DND-41 (cell line): ENCODE measurements around the gene C18orf54.
A peak's percentile ranks its signal among the peaks of the same experiment; 100 is the strongest.

Experiments
- ATAC-seq: fragments of 200-7000 bp; cut with Tn5 transposase; 3 replicates; pipeline ENCODE4 v1.9.1; 2021; ENCODE audit warnings: low read depth; ENCODE audit not compliant: insufficient read depth
- DNase-seq: peaks from one replicate; pipeline ENCODE4 v3.0.0-alpha.2; 2020
- H2AFZ ChIP-seq: 2 replicates; pipeline ENCODE4 v1.6.0; 2012; ENCODE audit warnings: low read depth, low read length
- H3K27ac ChIP-seq: 2 replicates; pipeline ENCODE4 v1.5.1; 2012; ENCODE audit warnings: low read length, inconsistent platforms
- H3K27me3 ChIP-seq: fragments of 200-600 bp; sonication (generic); 2 replicates; pipeline ENCODE4 v1.6.0; 2012; ENCODE audit warnings: low read length, mild to moderate bottlenecking, inconsistent platforms; ENCODE audit not compliant: insufficient read depth, poor library complexity
- H3K36me3 ChIP-seq: 2 replicates; pipeline ENCODE4 v1.5.1; 2012; ENCODE audit warnings: low read length, inconsistent platforms; ENCODE audit not compliant: insufficient read depth
- H3K4me1 ChIP-seq: 2 replicates; pipeline ENCODE4 v1.5.1; 2012; ENCODE audit warnings: mild to moderate bottlenecking, low read length; ENCODE audit not compliant: insufficient read depth
- H3K4me2 ChIP-seq: 2 replicates; pipeline ENCODE4 v1.6.0; 2012; ENCODE audit warnings: mild to moderate bottlenecking, moderate library complexity, low read length, inconsistent platforms; ENCODE audit not compliant: insufficient read depth
- H3K4me3 ChIP-seq, 2 experiments: fragments of 200-600 bp in 1 of 2; shearing (Covaris generic) in 1 of 2; 2 replicates each; pipeline ENCODE4 v1.5.1; 2012 to 2016; ENCODE audit warnings: inconsistent platforms in 2 of 2, low read length in 2 of 2, mild to moderate bottlenecking in 2 of 2, low read depth in 1 of 2, moderate library complexity in 1 of 2
- H3K79me2 ChIP-seq: 2 replicates; pipeline ENCODE4 v1.6.0; 2012; ENCODE audit warnings: low read length, inconsistent platforms; ENCODE audit not compliant: insufficient read depth
- H3K9ac ChIP-seq: 2 replicates; pipeline ENCODE4 v1.6.0; 2012; ENCODE audit warnings: low read depth, mild to moderate bottlenecking, inconsistent platforms, low read length, moderate library complexity
- H3K9me3 ChIP-seq: 2 replicates; pipeline ENCODE4 v1.5.1; 2012; ENCODE audit warnings: low read length, moderate library complexity, mild to moderate bottlenecking, inconsistent platforms; ENCODE audit not compliant: insufficient read depth, severe bottlenecking
- H4K20me1 ChIP-seq: 2 replicates; pipeline ENCODE4 v1.6.0; 2012; ENCODE audit warnings: low read length; ENCODE audit not compliant: insufficient read depth
- EZH2 ChIP-seq: IDR thresholded peaks from 3 replicates; pipeline ENCODE4 v1.6.1; 2012; ENCODE audit warnings: borderline replicate concordance, low read depth, mild to moderate bottlenecking, moderate library complexity, low read length, inconsistent platforms; ENCODE audit not compliant: severe bottlenecking
- TF ChIP-seq, protein P1 (sequence below): IDR thresholded peaks from 2 replicates; pipeline ENCODE4 v1.5.1; 2012; ENCODE audit warnings: borderline replicate concordance, low read length, moderate library complexity, mild to moderate bottlenecking; ENCODE audit not compliant: poor library complexity, severe bottlenecking; ENCODE audit errors: extremely low read depth

Gene C18orf54

DNA sequence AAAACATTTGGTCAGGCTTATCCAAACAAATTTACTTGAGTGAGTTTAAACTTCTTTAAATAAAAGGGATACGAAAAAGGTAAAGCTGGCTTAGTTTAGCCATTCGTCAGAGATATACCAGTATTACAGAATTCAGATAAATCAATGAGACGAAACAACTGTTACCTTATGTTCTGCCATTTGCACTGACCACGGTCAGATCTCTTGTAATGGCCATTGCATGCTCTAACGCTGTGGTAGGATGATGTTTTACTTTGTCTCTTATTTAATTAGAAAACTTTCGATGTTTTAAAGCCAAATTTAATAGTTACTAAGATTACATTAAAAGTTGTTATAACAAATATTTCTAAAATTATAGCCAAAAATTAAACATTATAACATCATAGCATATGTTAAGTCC lies 1.5 kb downstream of the C18orf54 start:
- H3K27me3 ChIP-seq: no peaks in the 10 kb centered on the region
- no peak for ATAC-seq
- peaks cover 27% of the 10 kb centered on the region for H3K79me2 ChIP-seq
- H3K9me3 ChIP-seq: no peaks in the 10 kb centered on the region
- no peaks in the 10 kb centered on the region for H4K20me1 ChIP-seq
- peaks cover 19% of the 10 kb centered on the region for H3K36me3 ChIP-seq
- H3K4me2 ChIP-seq: peak overlapping the region; percentile 87
- H3K9ac ChIP-seq: peak overlapping the region; percentile 84
- DNase-seq: no peak
- peak overlapping the region; percentile 94; the same call in 1 of the 2 replicates for H3K27ac ChIP-seq
- H3K4me1 ChIP-seq: peaks cover 27% of the 10 kb centered on the region
- H3K4me3 ChIP-seq: peak overlapping the region; percentile 67 to 80; a peak in 3 of 4 replicates
- no peak overlapping the region for H2AFZ ChIP-seq
- no peak for TF ChIP-seq EZH2
- TF ChIP-seq, protein P1, sequence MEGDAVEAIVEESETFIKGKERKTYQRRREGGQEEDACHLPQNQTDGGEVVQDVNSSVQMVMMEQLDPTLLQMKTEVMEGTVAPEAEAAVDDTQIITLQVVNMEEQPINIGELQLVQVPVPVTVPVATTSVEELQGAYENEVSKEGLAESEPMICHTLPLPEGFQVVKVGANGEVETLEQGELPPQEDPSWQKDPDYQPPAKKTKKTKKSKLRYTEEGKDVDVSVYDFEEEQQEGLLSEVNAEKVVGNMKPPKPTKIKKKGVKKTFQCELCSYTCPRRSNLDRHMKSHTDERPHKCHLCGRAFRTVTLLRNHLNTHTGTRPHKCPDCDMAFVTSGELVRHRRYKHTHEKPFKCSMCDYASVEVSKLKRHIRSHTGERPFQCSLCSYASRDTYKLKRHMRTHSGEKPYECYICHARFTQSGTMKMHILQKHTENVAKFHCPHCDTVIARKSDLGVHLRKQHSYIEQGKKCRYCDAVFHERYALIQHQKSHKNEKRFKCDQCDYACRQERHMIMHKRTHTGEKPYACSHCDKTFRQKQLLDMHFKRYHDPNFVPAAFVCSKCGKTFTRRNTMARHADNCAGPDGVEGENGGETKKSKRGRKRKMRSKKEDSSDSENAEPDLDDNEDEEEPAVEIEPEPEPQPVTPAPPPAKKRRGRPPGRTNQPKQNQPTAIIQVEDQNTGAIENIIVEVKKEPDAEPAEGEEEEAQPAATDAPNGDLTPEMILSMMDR: no peak

DNA sequence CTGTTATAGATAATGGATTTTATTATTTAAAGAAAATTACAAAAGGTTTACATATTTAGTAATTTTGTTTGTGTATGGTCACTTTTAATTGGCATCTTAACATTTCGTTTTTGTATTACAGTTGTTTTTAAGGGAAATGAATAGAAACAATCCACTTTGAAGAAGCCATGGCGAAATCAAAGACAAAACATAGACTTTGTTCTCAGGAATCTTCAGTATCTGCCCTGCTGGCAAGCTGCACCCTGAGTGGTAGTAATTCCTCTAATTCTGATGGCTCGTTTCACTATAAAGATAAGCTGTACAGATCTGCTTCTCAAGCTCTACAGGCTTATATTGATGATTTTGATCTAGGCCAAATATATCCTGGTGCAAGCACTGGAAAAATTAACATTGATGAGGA lies 2.7 kb downstream of the C18orf54 start:
- Histone ChIP-seq H3K27me3 (no peaks in the 10 kb centered on the region), H3K36me3 (peaks cover 26% of the 10 kb centered on the region), H3K79me2 (peaks cover 27% of the 10 kb centered on the region), H3K4me1 (peaks cover 27% of the 10 kb centered on the region), H3K27ac (no peak overlapping the region), H2AFZ (no peak overlapping the region), H4K20me1 (no peaks in the 10 kb centered on the region), H3K9ac (no peak overlapping the region), H3K4me3 (no peak overlapping the region), H3K9me3 (no peaks in the 10 kb centered on the region), H3K4me2 (0 out of 2 replicates have a peak overlapping the region, but pooled peaks have one; percentile 23)
- DNase-seq: no peak
- no peak for ATAC-seq
- TF ChIP-seq, protein P1: no peak
- no peak for TF ChIP-seq EZH2

DNA sequence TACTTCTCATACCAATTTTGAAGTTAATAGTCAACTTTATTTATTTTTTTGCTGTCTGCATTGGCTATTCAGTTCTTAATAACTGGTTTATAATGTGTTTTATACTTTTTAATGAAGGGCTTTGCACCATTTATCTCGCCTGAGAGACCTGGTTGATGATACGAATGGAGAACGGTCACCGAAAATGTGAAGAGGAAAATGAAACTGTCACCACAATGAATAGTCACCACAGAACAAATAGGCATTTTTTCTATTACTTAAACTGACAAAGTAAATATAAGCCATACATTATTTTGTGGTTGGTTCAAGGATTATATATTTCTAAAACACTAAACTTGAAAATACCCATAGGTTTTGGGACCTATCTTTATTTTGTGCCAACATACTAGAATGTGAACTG lies 20.4 kb downstream of the C18orf54 start:
- Histone ChIP-seq H3K27ac (no peak overlapping the region), H3K9ac (no peak overlapping the region), H2AFZ (no peak overlapping the region), H3K4me3 (no peak overlapping the region), H3K27me3 (no peaks in the 10 kb centered on the region), H3K79me2 (no peaks in the 10 kb centered on the region), H4K20me1 (no peaks in the 10 kb centered on the region), H3K4me1 (no peaks in the 10 kb centered on the region), H3K9me3 (no peaks in the 10 kb centered on the region), H3K4me2 (no peak overlapping the region), H3K36me3 (peaks cover 45% of the 10 kb centered on the region; the same call in 1 of the 2 replicates)
- TF ChIP-seq EZH2: no peak
- TF ChIP-seq, protein P1: no peak
- no peak for ATAC-seq
- no peak for DNase-seq

DNA sequence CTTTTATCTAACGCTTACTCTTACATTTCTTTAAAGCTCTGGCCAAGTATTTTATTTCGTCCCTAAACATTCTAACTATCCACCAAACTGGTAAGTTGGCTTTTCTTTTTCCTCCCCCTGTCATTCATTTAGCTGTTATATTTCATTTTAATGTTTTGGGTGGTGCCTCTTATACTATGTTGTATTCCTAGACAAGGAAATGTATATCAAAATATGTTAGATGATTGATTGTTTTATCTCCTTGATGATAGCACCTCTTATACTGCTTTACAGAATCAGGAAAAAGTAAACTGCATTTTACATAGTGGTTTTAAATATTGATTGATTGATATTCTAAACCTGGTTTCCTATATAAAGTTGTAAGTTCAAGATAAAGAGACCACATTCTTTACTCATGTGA lies 23.9 kb downstream of the C18orf54 start:
- Histone ChIP-seq H3K4me1 (no peaks in the 10 kb centered on the region), H3K79me2 (no peaks in the 10 kb centered on the region), H2AFZ (no peak overlapping the region), H3K27ac (no peak overlapping the region), H3K9me3 (no peaks in the 10 kb centered on the region), H3K36me3 (peaks cover 22% of the 10 kb centered on the region; the same call in 1 of the 2 replicates), H3K9ac (no peak overlapping the region), H3K4me2 (no peak overlapping the region), H3K27me3 (no peaks in the 10 kb centered on the region), H4K20me1 (no peaks in the 10 kb centered on the region), H3K4me3 (no peak overlapping the region)
- no peak for DNase-seq
- ATAC-seq: no peak
- TF ChIP-seq, protein P1: no peak
- no peak for TF ChIP-seq EZH2
